H9 (cell line): ENCODE measurements around the gene TRIM67. TPM values are rescaled to one million over a fixed set of nuclear protein-coding genes. Genes with fewer than 3 reads are reported as not detected.

Experiments
- DNase-seq: peaks from one replicate; pipeline ENCODE4 v3.0.0-alpha.2; 2017
- H2AFZ ChIP-seq: one replicate; pipeline ENCODE4 v1.6.1; 2013; ENCODE audit warnings: mild to moderate bottlenecking, low read length, control low read depth, moderate library complexity
- H2AK5ac ChIP-seq: 2 replicates; pipeline ENCODE4 v1.6.1; 2013; ENCODE audit warnings: low read length, control low read depth, mixed read lengths; ENCODE audit not compliant: insufficient read length
- H2BK120ac ChIP-seq: one replicate; pipeline ENCODE4 v1.6.1; 2013; ENCODE audit warnings: low read depth, mild to moderate bottlenecking, low read length, control low read depth, inconsistent platforms; ENCODE audit not compliant: poor library complexity, severe bottlenecking
- H2BK12ac ChIP-seq: 2 replicates; pipeline ENCODE4 v1.6.1; 2013; ENCODE audit warnings: low read length, control low read depth, mixed read lengths, low read depth; ENCODE audit not compliant: insufficient read length
- H2BK15ac ChIP-seq: 2 replicates; pipeline ENCODE4 v1.6.1; 2013; ENCODE audit warnings: low read depth, low read length, control low read depth
- H2BK20ac ChIP-seq: one replicate; pipeline ENCODE4 v1.6.1; 2013; ENCODE audit warnings: low read depth, mild to moderate bottlenecking, low read length, control low read depth, inconsistent platforms; ENCODE audit not compliant: poor library complexity, severe bottlenecking
- H2BK5ac ChIP-seq: 2 replicates; pipeline ENCODE4 v1.6.1; 2013; ENCODE audit warnings: low read length, control low read depth, mixed read lengths; ENCODE audit not compliant: insufficient read length
- H3K14ac ChIP-seq: 2 replicates; pipeline ENCODE4 v1.6.1; 2013; ENCODE audit warnings: low read length, control low read depth; ENCODE audit not compliant: insufficient read depth
- H3K18ac ChIP-seq: 2 replicates; pipeline ENCODE4 v1.6.1; 2013; ENCODE audit warnings: low read depth, mild to moderate bottlenecking, mixed read lengths, low read length, control low read depth; ENCODE audit not compliant: insufficient read length
- H3K23ac ChIP-seq: 2 replicates; pipeline ENCODE4 v1.6.1; 2013; ENCODE audit warnings: low read length, control low read depth, mixed read lengths, low read depth; ENCODE audit not compliant: insufficient read length
- H3K23me2 ChIP-seq: 2 replicates; pipeline ENCODE4 v1.6.1; 2013; ENCODE audit warnings: low read depth, mild to moderate bottlenecking, mixed read lengths, low read length, control low read depth; ENCODE audit not compliant: insufficient read length, poor library complexity, severe bottlenecking
- H3K27ac ChIP-seq: 2 replicates; pipeline ENCODE4 v1.5.1; 2013; ENCODE audit warnings: low read length, control low read depth, mixed read lengths, low read depth; ENCODE audit not compliant: insufficient read length
- H3K27me3 ChIP-seq: 2 replicates; pipeline ENCODE4 v1.6.1; 2013; ENCODE audit warnings: low read length, control low read depth, inconsistent platforms; ENCODE audit not compliant: insufficient read depth
- H3K4ac ChIP-seq: 2 replicates; pipeline ENCODE4 v1.6.1; 2013; ENCODE audit warnings: low read depth, mild to moderate bottlenecking, control low read depth, inconsistent platforms, low read length, moderate library complexity
- H3K4me1 ChIP-seq: 2 replicates; pipeline ENCODE4 v1.6.1; 2013; ENCODE audit warnings: low read length, control low read depth, inconsistent platforms; ENCODE audit not compliant: insufficient read depth
- H3K4me2 ChIP-seq: 2 replicates; pipeline ENCODE4 v1.6.1; 2013; ENCODE audit warnings: low read length, control low read depth, mixed read lengths; ENCODE audit not compliant: insufficient read length, insufficient read depth
- H3K56ac ChIP-seq: 2 replicates; pipeline ENCODE4 v1.6.1; 2013; ENCODE audit warnings: low read depth, mild to moderate bottlenecking, mixed read lengths, low read length, control low read depth; ENCODE audit not compliant: insufficient read length
- H3K79me1 ChIP-seq: 2 replicates; pipeline ENCODE4 v1.6.1; 2013; ENCODE audit warnings: low read depth, mild to moderate bottlenecking, moderate library complexity, low read length, control low read depth, inconsistent platforms; ENCODE audit not compliant: insufficient read depth, poor library complexity, severe bottlenecking
- H3K79me2 ChIP-seq: 2 replicates; pipeline ENCODE4 v1.6.1; 2013; ENCODE audit warnings: low read length, control low read depth, inconsistent platforms; ENCODE audit not compliant: insufficient read depth
- H3K9ac ChIP-seq: 2 replicates; pipeline ENCODE4 v1.6.1; 2013; ENCODE audit warnings: low read length, control low read depth, mixed read lengths; ENCODE audit not compliant: insufficient read length; ENCODE audit errors: extremely low read depth
- H3K9me3 ChIP-seq: one replicate; pipeline ENCODE4 v1.6.1; 2013; ENCODE audit warnings: low read depth, low read length, inconsistent platforms; ENCODE audit not compliant: control insufficient read depth
- H3T11ph ChIP-seq: one replicate; pipeline ENCODE4 v1.6.1; 2013; ENCODE audit warnings: mild to moderate bottlenecking, low read length, control low read depth, inconsistent platforms
- H4K20me1 ChIP-seq: one replicate; pipeline ENCODE4 v1.6.1; 2013; ENCODE audit not compliant: control insufficient read depth, insufficient read length, insufficient read depth
- H4K5ac ChIP-seq: 2 replicates; pipeline ENCODE4 v1.6.1; 2013; ENCODE audit warnings: low read depth, mild to moderate bottlenecking, mixed read lengths, low read length, control low read depth; ENCODE audit not compliant: insufficient read length
- H4K8ac ChIP-seq: replicated peaks from 2 replicates; pipeline ENCODE4 v1.6.1; 2013; ENCODE audit warnings: low read length, control low read depth, mixed read lengths, low read depth; ENCODE audit not compliant: insufficient read length
- H4K91ac ChIP-seq: 2 replicates; pipeline ENCODE4 v1.6.1; 2013; ENCODE audit warnings: low read depth, mild to moderate bottlenecking, moderate library complexity, mixed read lengths, low read length, control low read depth; ENCODE audit not compliant: insufficient read length
- H3K27ac Mint-ChIP-seq, 3 experiments: 2 replicates in 2 of 3; 3 replicates in 1 of 3; pipeline ENCODE4 v1.8.0; 2020 to 2021; ENCODE audit warnings: mixed read lengths in 3 of 3, mild to moderate bottlenecking in 1 of 3, moderate library complexity in 1 of 3
- H3K27me3 Mint-ChIP-seq: 2 replicates; pipeline ENCODE4 v1.8.0; 2021; ENCODE audit warnings: low read depth, mild to moderate bottlenecking, moderate library complexity, mixed read lengths
- H3K36me3 Mint-ChIP-seq, 3 experiments: 2 replicates in 2 of 3; 3 replicates in 1 of 3; pipeline ENCODE4 v1.8.0; 2020 to 2021; ENCODE audit warnings: low read depth in 3 of 3, mixed read lengths in 3 of 3; ENCODE audit not compliant: insufficient read depth in 1 of 3
- H3K4me1 Mint-ChIP-seq, 2 experiments: 2 replicates each; pipeline ENCODE4 v1.8.0; 2020; ENCODE audit warnings: mixed read lengths in 2 of 2
- H3K4me3 Mint-ChIP-seq, 2 experiments: 2 replicates in 1 of 2; 3 replicates in 1 of 2; pipeline ENCODE4 v1.8.0; 2020 to 2021; ENCODE audit warnings: mild to moderate bottlenecking in 2 of 2, mixed read lengths in 2 of 2, moderate library complexity in 1 of 2
- H3K9me3 Mint-ChIP-seq, 2 experiments: 2 replicates in 1 of 2; 3 replicates in 1 of 2; pipeline ENCODE4 v1.8.0; 2020; ENCODE audit warnings: mild to moderate bottlenecking in 2 of 2, mixed read lengths in 2 of 2, moderate library complexity in 1 of 2
- WGBS: extraction: QIAGEN DNeasy Blood & Tissue Kit; methylation state at CpG from one replicate; pipeline ENCODE4 v1.1.7; 2013; ENCODE audit warnings: missing lambda C conversion rate, low lambda C conversion rate, mixed read lengths; ENCODE audit not compliant: insufficient read length; ENCODE audit errors: extremely low coverage; 5-methylcytosine and 5-hydroxymethylcytosine counted together
- total RNA-seq: library from RNA; stranded (reverse); gene quantifications from 2 replicates; pipeline ENCODE4 v1.2.1, GENCODE V29; 2021
- TF ChIP-seq, protein P1 (sequence below): fragments of 200-600 bp; sonication (generic); conservative IDR thresholded peaks from 3 replicates; pipeline ENCODE4 v1.8.0; 2021; ENCODE audit warnings: antibody characterized with exemption, mild to moderate bottlenecking

Gene TRIM67
- total RNA-seq, 1 experiment from 2014 or later: not detected

DNA sequence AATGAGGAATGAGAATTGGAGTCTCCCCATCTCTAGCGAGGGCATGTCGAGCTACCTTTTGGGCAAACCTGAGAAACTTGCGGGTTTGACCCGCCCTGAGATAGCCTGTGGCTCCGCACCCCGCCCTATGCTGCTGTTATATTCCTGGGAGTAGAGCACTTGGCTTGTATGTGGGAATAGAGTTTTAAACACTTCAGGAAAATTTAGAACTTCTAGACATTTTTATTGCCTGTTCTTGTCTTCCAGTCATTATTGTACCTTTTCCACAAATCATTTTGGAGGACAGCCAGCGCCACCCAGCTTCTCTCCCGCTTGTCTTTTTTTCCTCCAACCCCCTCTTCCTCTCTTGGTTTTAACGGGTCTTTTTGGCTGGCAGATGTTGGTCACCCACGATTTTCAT lies 79.9 kb downstream of the TRIM67 start:
- Histone ChIP-seq H3K27me3 (no peaks in the 10 kb centered on the region), H3K18ac (no peak overlapping the region), H3K79me1 (no peaks in the 10 kb centered on the region), H4K91ac (no peak overlapping the region), H3K4me1 (no peaks in the 10 kb centered on the region), H2BK20ac (no peak overlapping the region), H3K4me2 (peak overlapping the region; percentile 90), H2BK120ac (no peak overlapping the region), H3T11ph (no peak overlapping the region), H3K23me2 (peaks cover 14% of the 10 kb centered on the region), H3K9me3 (no peaks in the 10 kb centered on the region), H3K23ac (no peak overlapping the region), H2BK15ac (no peak overlapping the region), H2BK5ac (no peak overlapping the region), H2BK12ac (no peak overlapping the region), H2AFZ (peak overlapping the region; percentile 24), H4K20me1 (no peaks in the 10 kb centered on the region), H3K4ac (no peak overlapping the region), H3K14ac (no peak overlapping the region), H3K9ac (peak overlapping the region; percentile 68), H4K8ac (no peak overlapping the region), H3K27ac (no peak overlapping the region), H3K56ac (no peak overlapping the region), H4K5ac (no peak overlapping the region), H2AK5ac (no peak overlapping the region), H3K79me2 (peaks cover 4% of the 10 kb centered on the region)
- Mint-ChIP-seq H3K4me1 (peaks cover 17 to 18% of the 10 kb centered on the region in 2 experiments), H3K4me3 (peak overlapping the region; percentile 93 to 95), H3K9me3 (no peaks in the 10 kb centered on the region), H3K27ac (peak overlapping the region in 2 of 3 experiments; percentile 88 to 95; a peak in 4 of 7 replicates), H3K27me3 (no peaks in the 10 kb centered on the region), H3K36me3 (peaks cover 0 to 19% (median 15%) of the 10 kb centered on the region in 3 experiments; a peak in 5 of 7 replicates)
- TF ChIP-seq, protein P1, sequence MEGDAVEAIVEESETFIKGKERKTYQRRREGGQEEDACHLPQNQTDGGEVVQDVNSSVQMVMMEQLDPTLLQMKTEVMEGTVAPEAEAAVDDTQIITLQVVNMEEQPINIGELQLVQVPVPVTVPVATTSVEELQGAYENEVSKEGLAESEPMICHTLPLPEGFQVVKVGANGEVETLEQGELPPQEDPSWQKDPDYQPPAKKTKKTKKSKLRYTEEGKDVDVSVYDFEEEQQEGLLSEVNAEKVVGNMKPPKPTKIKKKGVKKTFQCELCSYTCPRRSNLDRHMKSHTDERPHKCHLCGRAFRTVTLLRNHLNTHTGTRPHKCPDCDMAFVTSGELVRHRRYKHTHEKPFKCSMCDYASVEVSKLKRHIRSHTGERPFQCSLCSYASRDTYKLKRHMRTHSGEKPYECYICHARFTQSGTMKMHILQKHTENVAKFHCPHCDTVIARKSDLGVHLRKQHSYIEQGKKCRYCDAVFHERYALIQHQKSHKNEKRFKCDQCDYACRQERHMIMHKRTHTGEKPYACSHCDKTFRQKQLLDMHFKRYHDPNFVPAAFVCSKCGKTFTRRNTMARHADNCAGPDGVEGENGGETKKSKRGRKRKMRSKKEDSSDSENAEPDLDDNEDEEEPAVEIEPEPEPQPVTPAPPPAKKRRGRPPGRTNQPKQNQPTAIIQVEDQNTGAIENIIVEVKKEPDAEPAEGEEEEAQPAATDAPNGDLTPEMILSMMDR: no peak
- no CpG with 5 or more reads among the region's 10 CpGs for WGBS
- no peak for DNase-seq
